H54 (cell line): ENCODE results near the gene CGB7.

ENCODE experiments used
- DNase-seq: peaks from one replicate; pipeline ENCODE4 v3.0.0; 2011; ENCODE audit warnings: low spot score, mixed read lengths; ENCODE audit not compliant: insufficient read length
- FAIRE-seq: peaks from 3 replicates; lab custom pipeline; 2011; peaks lifted over from hg19 to GRCh38; lab: Jason Lieb, UNC
- POLR2A ChIP-seq: IDR thresholded peaks from 2 replicates; pipeline ENCODE4 v1.6.1; 2011; ENCODE audit warnings: low read depth, mild to moderate bottlenecking, low read length

CGB7 gene

GRCh38 chr19:49057636-49058234 is at the start of gene CGB7:
Gene CGB7, minus strand, starts transcription at chr19:49057749. Its CDS starts 2,374 bp downstream, at chr19:49055375.
- DNase-seq: peak; percentile 70
- TF ChIP-seq POLR2A: 0 out of 2 replicates have a peak, but pooled peaks have one; percentile 27
- no peak for FAIRE-seq

DNA sequence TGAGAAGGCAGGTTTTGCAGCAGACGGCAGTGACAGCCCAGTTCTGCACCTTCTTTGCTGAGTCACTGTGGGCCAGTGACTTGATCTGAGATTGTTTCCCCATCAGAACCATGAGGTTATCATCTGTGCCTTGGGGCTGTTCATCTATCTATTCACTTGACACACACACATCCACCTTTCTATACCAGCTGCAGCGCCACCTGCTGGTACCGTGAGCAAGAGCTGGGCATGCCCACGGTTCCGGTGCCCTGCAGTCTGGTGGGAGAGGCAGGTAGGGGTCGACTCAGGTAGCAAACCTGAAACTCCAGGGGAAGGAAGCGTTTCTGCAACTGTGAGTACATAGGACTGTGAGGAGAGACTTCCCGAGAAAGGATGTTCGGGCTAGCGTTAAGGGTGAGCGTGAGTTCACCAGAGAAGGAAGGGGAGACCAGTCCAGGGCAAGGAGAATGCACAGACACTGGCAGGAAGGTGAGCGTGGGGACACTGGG is 49.1 kb upstream of the CGB7 start:
- DNase-seq (no peak), FAIRE-seq (no peak)
- no peak for TF ChIP-seq POLR2A

DNA sequence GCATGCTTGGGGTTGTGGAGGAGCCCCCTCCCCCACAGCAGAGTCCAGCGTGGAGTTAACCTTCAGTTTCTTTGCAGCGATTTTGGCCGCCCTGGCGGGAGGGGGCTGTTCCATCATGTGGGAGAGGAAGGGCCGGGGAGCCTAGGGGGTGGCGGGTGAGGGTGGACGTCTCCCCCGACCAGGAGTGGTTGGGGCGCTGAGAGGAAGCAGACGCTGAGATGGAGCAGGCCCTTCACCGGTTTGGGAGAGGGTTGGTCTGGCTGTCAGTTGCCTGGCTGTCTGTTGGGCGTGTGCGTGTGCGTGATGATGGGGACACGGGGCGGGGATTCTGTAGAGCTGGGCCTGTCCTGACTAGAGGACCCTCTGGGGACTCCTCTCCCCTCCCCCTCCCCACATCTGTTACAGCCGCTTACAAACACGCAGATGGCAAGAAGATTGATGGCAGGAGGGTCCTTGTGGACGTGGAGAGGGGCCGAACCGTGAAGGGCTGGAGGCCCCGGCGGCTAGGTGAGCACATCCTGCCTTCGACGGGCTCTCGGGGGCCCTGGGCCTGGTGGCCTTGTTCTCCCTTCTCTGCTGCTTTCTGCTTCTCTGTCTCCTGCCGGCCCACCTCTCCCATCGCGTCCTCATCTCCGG is 46.8 kb upstream of the CGB7 start:
- FAIRE-seq (no peak), DNase-seq (no peak)
- TF ChIP-seq POLR2A: no peak

GRCh38 chr19:49103331-49104085 is 46.0 kb upstream of the CGB7 start:
- DNase-seq (no peak), FAIRE-seq (no peak)
- TF ChIP-seq POLR2A: no peak

- TF ChIP-seq POLR2A: no peak
- DNase-seq (no peak), FAIRE-seq (no peak)
Measured at GRCh38 chr19:49102303-49102702, 44.8 kb upstream of the CGB7 start.

- FAIRE-seq (no peak), DNase-seq (no peak)
- no peak for TF ChIP-seq POLR2A
Measured at GRCh38 chr19:49101160-49101559, 43.6 kb upstream of the CGB7 start.

DNA sequence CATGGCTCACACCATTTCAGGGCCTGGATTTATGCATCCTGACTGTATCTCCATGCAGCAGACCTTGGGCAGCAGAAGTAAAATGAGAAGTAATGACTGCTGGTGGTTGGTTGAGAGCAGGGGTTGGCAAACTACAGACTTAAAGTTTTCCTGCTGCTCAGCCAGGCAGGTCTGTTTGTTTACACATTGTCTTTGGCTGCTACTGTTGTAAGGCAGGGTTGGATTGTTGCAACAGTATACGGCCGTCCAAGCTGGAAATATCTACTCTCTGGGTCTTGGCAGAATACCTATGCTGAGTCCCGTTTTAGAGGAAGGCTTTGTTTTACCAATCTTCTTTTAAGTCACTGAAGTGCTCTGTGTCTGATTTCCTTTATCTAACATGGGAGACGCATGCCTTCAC is 41.2 kb upstream of the CGB7 start:
- DNase-seq (no peak), FAIRE-seq (no peak)
- TF ChIP-seq POLR2A: no peak

GRCh38 chr19:49097453-49098288 is 40.1 kb upstream of the CGB7 start:
- DNase-seq: peak; percentile 62
- no peak for TF ChIP-seq POLR2A
- peak; percentile 52 for FAIRE-seq

GRCh38 chr19:49094505-49095482 is 37.2 kb upstream of the CGB7 start:
- no peak for DNase-seq
- no peak for TF ChIP-seq POLR2A
- FAIRE-seq: no peak

GRCh38 chr19:49092686-49093085 is 35.1 kb upstream of the CGB7 start:
- no peak for FAIRE-seq
- TF ChIP-seq POLR2A: no peak
- no peak for DNase-seq

DNA sequence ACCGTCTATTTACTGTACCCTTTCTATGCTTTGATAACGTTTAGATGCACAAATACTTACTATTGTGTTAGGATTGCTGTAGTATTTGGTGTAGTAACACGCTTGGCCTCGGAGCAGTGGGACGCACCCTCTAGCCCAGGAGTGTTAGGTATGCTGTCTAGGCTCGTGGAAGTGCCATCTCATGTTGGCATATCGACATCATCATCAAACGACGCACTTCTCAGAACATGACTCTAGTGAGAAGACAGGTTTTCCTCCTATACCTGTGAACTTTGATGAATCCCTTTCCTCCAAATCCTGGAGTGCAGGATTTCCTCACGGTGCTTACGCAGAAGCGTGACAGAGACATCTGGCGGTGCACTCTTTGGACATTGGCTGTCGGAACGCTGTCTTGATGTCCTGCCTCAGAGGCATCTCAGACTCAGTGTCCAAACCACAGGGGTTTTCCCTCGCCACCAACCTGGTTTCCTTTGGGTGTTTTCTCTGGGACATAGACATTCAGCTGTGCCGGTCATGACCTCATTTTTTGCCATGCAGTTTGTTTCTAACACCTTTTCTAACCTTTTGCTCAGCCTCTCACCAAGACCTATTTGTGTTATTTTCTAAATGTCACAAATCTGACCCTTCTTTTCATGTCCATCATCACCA is 34.0 kb upstream of the CGB7 start:
- no peak for FAIRE-seq
- no peak for DNase-seq
- TF ChIP-seq POLR2A: no peak

DNA sequence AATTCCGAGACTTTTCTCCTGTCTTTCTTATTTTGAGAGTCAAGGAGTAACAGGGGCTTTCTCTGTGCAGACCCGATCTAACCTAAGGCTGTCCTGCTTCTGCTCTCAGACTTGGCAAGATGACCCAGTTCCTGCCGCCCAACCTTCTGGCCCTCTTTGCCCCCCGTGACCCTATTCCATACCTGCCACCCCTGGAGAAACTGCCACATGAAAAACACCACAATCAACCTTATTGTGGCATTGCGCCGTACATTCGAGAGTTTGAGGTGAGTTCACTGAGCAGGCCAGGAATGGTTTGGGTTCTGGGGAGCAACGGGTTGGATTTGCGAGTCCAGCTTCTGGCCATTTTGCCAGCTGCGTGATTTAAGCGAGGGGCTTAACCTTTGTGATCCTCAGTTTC is 28.7 kb upstream of the CGB7 start:
- no peak for DNase-seq

More for the DNA sequence above, 28.7 kb upstream of the CGB7 start:
- no peak for FAIRE-seq
- no peak for TF ChIP-seq POLR2A
